ENCODE measurements around the gene LARP1. TPM values are rescaled to one million over a fixed set of nuclear protein-coding genes. Genes with fewer than 3 reads are reported as not detected.

The LARP1 gene
- total and polyA plus RNA-seq, 12 donors: 26.4 to 197 (median 163) TPM

DNA sequence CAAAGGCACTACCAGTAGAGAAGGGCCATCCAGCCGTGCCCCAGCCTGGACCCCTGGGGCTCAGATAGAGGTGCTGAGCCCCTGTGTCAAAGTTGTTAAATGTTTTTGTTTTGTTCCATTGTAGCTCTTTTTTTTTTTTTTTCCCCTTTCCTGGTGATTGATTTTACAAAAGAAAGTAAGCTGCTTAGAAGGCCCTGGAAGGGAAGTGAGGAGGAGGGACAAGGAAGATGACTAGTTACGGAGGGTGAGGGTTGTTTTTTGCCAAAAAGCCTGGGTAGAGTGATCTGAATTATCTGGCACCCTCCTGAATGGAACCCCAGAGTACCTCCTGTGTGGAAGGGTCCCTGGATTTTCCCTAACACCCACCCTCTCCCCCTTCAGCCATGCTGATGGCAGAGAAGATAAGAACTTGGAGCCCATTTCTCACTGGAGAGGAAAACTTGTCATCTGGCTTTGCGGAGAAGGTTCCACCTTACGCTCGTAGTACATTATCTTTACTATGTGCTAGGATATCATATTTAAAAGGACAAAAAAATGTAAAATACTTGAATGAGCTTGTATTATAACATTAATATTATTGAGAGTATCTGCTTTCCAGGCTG lies 61.8 kb downstream of the LARP1 start:
- intact Hi-C loops (cut with DNase I): no loop called here
- ATAC-seq (peak in 1 of 8 donors; percentile 17), DNase-seq (no peak)
- Histone ChIP-seq H3K27ac (peak overlapping the region in 6 of 10 donors; percentile 19 to 51 (median 22)), H3K27me3 (no peaks in the 10 kb centered on the region), H3K4me3 (no peak overlapping the region), H3K4me1 (peaks cover 0 to 37% (median 8%) of the 10 kb centered on the region in 9 donors), H3K36me3 (peaks cover 0 to 100% (median 58%) of the 10 kb centered on the region in 9 donors), H3K9me3 (no peaks in the 10 kb centered on the region)
- WGBS, 2 donors: 71 to 80% methylated on average over 5 of the region's 5 CpGs
- TF ChIP-seq, protein P1, sequence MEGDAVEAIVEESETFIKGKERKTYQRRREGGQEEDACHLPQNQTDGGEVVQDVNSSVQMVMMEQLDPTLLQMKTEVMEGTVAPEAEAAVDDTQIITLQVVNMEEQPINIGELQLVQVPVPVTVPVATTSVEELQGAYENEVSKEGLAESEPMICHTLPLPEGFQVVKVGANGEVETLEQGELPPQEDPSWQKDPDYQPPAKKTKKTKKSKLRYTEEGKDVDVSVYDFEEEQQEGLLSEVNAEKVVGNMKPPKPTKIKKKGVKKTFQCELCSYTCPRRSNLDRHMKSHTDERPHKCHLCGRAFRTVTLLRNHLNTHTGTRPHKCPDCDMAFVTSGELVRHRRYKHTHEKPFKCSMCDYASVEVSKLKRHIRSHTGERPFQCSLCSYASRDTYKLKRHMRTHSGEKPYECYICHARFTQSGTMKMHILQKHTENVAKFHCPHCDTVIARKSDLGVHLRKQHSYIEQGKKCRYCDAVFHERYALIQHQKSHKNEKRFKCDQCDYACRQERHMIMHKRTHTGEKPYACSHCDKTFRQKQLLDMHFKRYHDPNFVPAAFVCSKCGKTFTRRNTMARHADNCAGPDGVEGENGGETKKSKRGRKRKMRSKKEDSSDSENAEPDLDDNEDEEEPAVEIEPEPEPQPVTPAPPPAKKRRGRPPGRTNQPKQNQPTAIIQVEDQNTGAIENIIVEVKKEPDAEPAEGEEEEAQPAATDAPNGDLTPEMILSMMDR (IDR thresholded peaks at IDR 0.05): no peak

DNA sequence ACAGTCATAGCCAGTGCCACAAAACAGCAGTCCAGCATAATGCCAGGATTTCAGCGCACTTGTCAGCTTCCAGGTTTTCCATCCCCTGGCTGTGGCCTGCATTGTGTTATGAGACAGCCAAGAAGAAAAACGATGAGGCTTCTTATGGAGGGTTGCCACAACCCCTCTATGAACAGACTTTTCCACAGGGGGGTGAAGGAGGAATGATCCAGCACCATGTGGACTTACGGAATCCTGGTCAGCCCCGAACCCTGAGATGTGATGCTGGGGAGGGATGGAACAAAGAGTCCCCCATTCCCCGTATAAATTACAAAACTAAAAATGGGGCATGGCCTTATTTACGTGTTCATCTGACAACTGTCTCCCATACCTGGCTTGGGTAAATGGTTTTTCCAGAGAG lies 62.6 kb downstream of the LARP1 start:
- TF ChIP-seq, protein P1 (IDR thresholded peaks at IDR 0.05): no peak
- DNase-seq (no peak), ATAC-seq (no peak)
- H3K9me3 ChIP-seq: no peaks in the 10 kb centered on the region
- peaks cover 0 to 100% (median 56%) of the 10 kb centered on the region in 9 donors for H3K36me3 ChIP-seq
- intact Hi-C loops (cut with DNase I): no loop called here
- no peak overlapping the region for H3K4me3 ChIP-seq
- 80 to 81% methylated on average over 6 of the region's 6 CpGs for WGBS, 2 donors
- H3K27me3 ChIP-seq: no peaks in the 10 kb centered on the region
- H3K4me1 ChIP-seq: peaks cover 0 to 32% (median 11%) of the 10 kb centered on the region in 9 donors
- peak overlapping the region in 2 of 10 donors; percentile 17 to 55 for H3K27ac ChIP-seq

DNA sequence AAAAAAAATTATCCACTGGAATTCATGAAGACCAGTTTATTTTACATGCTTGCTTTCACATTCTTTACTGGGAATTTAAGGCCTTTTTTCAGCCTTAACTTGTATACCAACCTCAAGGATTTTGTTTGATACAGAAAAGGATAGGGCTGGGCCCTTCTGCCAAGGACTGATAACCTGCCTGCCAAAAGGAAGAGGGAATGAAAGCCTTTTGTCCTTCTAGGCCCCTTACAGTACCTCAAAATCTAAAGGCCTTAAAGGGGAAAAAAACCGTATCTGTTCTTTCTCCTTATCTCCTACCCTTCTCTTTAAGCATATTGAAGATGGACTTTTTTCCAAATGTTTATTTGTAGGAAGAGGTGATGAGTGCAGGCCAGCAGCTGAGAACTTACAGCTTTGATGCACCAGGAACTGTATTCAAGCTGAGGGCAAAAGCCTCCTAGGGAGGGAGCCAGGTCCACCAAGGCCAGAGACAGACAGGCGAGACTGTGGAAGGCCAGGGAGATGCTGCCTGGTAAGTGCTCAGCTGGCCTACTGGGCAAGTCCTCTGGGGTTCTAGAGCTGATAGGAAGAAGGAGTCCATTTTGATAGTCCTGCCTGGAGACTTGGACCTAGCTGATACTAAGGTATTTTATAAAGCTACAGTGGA lies 63.4 kb downstream of the LARP1 start:
- TF ChIP-seq, protein P1 (IDR thresholded peaks at IDR 0.05): no peak
- Histone ChIP-seq H3K4me3 (no peak overlapping the region), H3K27me3 (no peaks in the 10 kb centered on the region), H3K36me3 (peaks cover 0 to 100% (median 52%) of the 10 kb centered on the region in 9 donors), H3K9me3 (no peaks in the 10 kb centered on the region), H3K27ac (peak overlapping the region in 5 of 10 donors; percentile 17 to 55 (median 31)), H3K4me1 (peaks cover 0 to 32% (median 11%) of the 10 kb centered on the region in 9 donors)
- ATAC-seq (no peak), DNase-seq (no peak)
- intact Hi-C loops (cut with DNase I): no loop called here
- whole genome bisulfite sequencing, 2 donors: 58 to 67% methylated on average over 2 of the region's 2 CpGs

DNA sequence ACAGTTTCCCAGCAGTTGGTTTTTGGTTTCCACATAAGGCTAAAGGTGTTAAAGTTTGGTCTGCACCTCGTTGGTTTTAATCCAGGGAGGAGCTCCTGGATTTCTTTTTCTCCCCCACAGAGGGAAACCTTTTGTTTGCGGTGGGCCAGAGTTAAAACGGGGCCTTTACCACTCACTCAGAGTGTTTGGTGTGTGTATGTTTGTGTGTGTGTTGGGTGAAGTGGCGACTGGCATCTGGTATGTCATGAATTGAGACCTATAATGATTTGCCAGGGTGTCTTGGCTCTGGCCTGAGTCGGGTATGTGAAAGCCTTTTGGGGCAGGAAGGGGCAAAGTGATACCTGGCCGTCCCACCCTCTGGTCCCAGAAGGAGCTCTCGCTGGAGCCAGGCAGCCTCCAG lies 64.4 kb downstream of the LARP1 start:
- no peak for DNase-seq
- peaks cover 0 to 100% (median 55%) of the 10 kb centered on the region in 9 donors for H3K36me3 ChIP-seq
- peak overlapping the region in 4 of 10 donors; percentile 0 to 55 (median 28) for H3K27ac ChIP-seq
- no peaks in the 10 kb centered on the region for H3K9me3 ChIP-seq
- no peak for ATAC-seq
- TF ChIP-seq, protein P1 (IDR thresholded peaks at IDR 0.05): no peak
- no peaks in the 10 kb centered on the region for H3K27me3 ChIP-seq
- peaks cover 0 to 32% (median 11%) of the 10 kb centered on the region in 9 donors for H3K4me1 ChIP-seq
- 72 to 75% methylated on average over 7 of the region's 7 CpGs for WGBS, 2 donors
- no peak overlapping the region for H3K4me3 ChIP-seq
- intact Hi-C loops (cut with DNase I): no loop called here

Data from heart right ventricle (tissue), 16 donors.